ENCODE data around the gene ZFPM1.

GRCh38 chr16:88455610-88456355, 2.7 kb downstream of the ZFPM1 start:
- no peak for TF ChIP-seq CTCF (IDR thresholded peaks at IDR 0.05 in 4 of 5, conservative IDR thresholded peaks at IDR 0.05 in 1 of 5)
- TF ChIP-seq POLR2A (IDR thresholded peaks at IDR 0.05): no peak
